ENCODE measurements around the gene ZNF862. TPM values are rescaled to one million over a fixed set of nuclear protein-coding genes. Genes with fewer than 3 reads are reported as not detected.

The ZNF862 gene
- total RNA-seq, 1 experiment from 2014 or later, result 3.6 TPM

DNA sequence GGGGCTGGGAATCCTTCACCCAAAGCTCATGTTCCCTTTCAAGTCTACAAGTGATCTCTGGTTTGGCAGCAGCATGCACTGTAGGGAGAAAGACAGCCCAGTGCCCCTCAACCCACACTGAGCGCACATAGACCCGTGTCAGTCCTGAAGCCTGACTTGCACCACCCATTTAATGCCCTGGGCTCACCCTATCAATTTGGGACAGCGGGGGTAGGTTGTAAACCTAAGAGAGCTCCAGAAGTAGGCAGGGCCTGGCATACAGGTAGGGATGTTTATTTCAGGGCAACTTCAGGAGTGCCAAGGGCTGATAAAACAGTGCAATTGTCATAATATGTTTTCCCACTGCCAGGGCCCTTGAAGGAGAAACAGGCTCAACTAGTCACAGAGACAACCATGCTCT lies 32.1 kb downstream of the ZNF862 start:
- TF ChIP-seq ZNF219 (CRISPR knock-in tag; IDR thresholded peaks at IDR 0.05; ENCODE audit: borderline replicate concordance), result no peak
- TF ChIP-seq E2F4 (CRISPR knock-in tag; IDR thresholded peaks at IDR 0.05; ENCODE audit: borderline replicate concordance, low read depth), result no peak
- TF ChIP-seq NR1H2 (CRISPR knock-in tag; IDR thresholded peaks at IDR 0.05), result no peak
- TF ChIP-seq, protein P1, sequence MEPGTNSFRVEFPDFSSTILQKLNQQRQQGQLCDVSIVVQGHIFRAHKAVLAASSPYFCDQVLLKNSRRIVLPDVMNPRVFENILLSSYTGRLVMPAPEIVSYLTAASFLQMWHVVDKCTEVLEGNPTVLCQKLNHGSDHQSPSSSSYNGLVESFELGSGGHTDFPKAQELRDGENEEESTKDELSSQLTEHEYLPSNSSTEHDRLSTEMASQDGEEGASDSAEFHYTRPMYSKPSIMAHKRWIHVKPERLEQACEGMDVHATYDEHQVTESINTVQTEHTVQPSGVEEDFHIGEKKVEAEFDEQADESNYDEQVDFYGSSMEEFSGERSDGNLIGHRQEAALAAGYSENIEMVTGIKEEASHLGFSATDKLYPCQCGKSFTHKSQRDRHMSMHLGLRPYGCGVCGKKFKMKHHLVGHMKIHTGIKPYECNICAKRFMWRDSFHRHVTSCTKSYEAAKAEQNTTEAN (CRISPR knock-in tag; IDR thresholded peaks at IDR 0.05), result no peak
- TF ChIP-seq ETV6 (CRISPR knock-in tag; IDR thresholded peaks at IDR 0.05), result no peak
- TF ChIP-seq, protein P2, sequence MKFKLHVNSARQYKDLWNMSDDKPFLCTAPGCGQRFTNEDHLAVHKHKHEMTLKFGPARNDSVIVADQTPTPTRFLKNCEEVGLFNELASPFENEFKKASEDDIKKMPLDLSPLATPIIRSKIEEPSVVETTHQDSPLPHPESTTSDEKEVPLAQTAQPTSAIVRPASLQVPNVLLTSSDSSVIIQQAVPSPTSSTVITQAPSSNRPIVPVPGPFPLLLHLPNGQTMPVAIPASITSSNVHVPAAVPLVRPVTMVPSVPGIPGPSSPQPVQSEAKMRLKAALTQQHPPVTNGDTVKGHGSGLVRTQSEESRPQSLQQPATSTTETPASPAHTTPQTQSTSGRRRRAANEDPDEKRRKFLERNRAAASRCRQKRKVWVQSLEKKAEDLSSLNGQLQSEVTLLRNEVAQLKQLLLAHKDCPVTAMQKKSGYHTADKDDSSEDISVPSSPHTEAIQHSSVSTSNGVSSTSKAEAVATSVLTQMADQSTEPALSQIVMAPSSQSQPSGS (CRISPR knock-in tag; IDR thresholded peaks at IDR 0.05; ENCODE audit: borderline replicate concordance, low read depth), result no peak
- TF ChIP-seq PREB (CRISPR knock-in tag; IDR thresholded peaks at IDR 0.05; ENCODE audit: borderline replicate concordance), result no peak
- TF ChIP-seq ZBTB21 (CRISPR knock-in tag; IDR thresholded peaks at IDR 0.05; ENCODE audit: borderline replicate concordance), result no peak
- no peak for TF ChIP-seq USF1 (CRISPR knock-in tag; IDR thresholded peaks at IDR 0.05)
- TF ChIP-seq MAX (CRISPR knock-in tag; IDR thresholded peaks at IDR 0.05), result no peak
- no peak for TF ChIP-seq FOXP1 (CRISPR knock-in tag; IDR thresholded peaks at IDR 0.05; ENCODE audit: borderline replicate concordance)
- TF ChIP-seq JUN (CRISPR knock-in tag; IDR thresholded peaks at IDR 0.05), result no peak
- TF ChIP-seq, protein P3, sequence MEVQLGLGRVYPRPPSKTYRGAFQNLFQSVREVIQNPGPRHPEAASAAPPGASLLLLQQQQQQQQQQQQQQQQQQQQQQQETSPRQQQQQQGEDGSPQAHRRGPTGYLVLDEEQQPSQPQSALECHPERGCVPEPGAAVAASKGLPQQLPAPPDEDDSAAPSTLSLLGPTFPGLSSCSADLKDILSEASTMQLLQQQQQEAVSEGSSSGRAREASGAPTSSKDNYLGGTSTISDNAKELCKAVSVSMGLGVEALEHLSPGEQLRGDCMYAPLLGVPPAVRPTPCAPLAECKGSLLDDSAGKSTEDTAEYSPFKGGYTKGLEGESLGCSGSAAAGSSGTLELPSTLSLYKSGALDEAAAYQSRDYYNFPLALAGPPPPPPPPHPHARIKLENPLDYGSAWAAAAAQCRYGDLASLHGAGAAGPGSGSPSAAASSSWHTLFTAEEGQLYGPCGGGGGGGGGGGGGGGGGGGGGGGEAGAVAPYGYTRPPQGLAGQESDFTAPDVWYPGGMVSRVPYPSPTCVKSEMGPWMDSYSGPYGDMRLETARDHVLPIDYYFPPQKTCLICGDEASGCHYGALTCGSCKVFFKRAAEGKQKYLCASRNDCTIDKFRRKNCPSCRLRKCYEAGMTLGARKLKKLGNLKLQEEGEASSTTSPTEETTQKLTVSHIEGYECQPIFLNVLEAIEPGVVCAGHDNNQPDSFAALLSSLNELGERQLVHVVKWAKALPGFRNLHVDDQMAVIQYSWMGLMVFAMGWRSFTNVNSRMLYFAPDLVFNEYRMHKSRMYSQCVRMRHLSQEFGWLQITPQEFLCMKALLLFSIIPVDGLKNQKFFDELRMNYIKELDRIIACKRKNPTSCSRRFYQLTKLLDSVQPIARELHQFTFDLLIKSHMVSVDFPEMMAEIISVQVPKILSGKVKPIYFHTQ (CRISPR knock-in tag; IDR thresholded peaks at IDR 0.05), result no peak
- ChIA-PET POLR2A (no interaction called here), CTCF (interaction anchor here (1.0 to 4.1 kb wide), 2 partner anchors 9 to 178 kb away, joined by 3 to 42 read pairs; no protein-coding TSS in a partner anchor)
- peaks cover 16% of the 10 kb centered on the region for H3K4me1 Mint-ChIP-seq
- no peak for ATAC-seq
- no peaks in the 10 kb centered on the region for H3K9me3 Mint-ChIP-seq
- no peaks in the 10 kb centered on the region for H3K36me3 Mint-ChIP-seq
- peaks cover 20% of the 10 kb centered on the region for H3K27me3 Mint-ChIP-seq (ENCODE audit: low read depth)
- H3K4me3 Mint-ChIP-seq, result no peak overlapping the region
- DNase-seq (ENCODE audit: low spot score), result no peak
- no peak overlapping the region for H3K27ac Mint-ChIP-seq

- no peak for TF ChIP-seq SMAD3 (CRISPR knock-in tag; IDR thresholded peaks at IDR 0.05; ENCODE audit: borderline replicate concordance)
- TF ChIP-seq ZNF121 (CRISPR knock-in tag; IDR thresholded peaks at IDR 0.05), result no peak
- no peak for TF ChIP-seq CREB1 (CRISPR knock-in tag; IDR thresholded peaks at IDR 0.05)
- TF ChIP-seq, protein P4, sequence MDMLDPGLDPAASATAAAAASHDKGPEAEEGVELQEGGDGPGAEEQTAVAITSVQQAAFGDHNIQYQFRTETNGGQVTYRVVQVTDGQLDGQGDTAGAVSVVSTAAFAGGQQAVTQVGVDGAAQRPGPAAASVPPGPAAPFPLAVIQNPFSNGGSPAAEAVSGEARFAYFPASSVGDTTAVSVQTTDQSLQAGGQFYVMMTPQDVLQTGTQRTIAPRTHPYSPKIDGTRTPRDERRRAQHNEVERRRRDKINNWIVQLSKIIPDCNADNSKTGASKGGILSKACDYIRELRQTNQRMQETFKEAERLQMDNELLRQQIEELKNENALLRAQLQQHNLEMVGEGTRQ (CRISPR knock-in tag; IDR thresholded peaks at IDR 0.05), result no peak
- no peak for TF ChIP-seq MAX (CRISPR knock-in tag; IDR thresholded peaks at IDR 0.05)
- POLR2A ChIA-PET, result no interaction called here
- Mint-ChIP-seq H3K27ac (no peak overlapping the region), H3K27me3 (ENCODE audit: low read depth) (peaks cover 26% of the 10 kb centered on the region), H3K4me3 (no peak overlapping the region), H3K36me3 (no peaks in the 10 kb centered on the region), H3K9me3 (no peaks in the 10 kb centered on the region), H3K4me1 (peaks cover 16% of the 10 kb centered on the region)
- CTCF ChIA-PET, result interaction anchor here (1.0 to 4.1 kb wide), 2 partner anchors 9 to 177 kb away, joined by 3 to 42 read pairs; no protein-coding TSS in a partner anchor
- DNase-seq (ENCODE audit: low spot score) (no peak), ATAC-seq (no peak)
Measured at GRCh38 chr7:149870701-149871483, 32.7 kb downstream of the ZNF862 start.
